Activated CD4-positive, alpha-beta T cell treated with anti-CD3 and anti-CD28 coated beads, Interleukin-2, amount 50 U/mL, for 1 hour (primary cell): ENCODE results near the gene ME1.
"Not testable (repeated sequence)": the region's sequence is repeated elsewhere in the genome, so short reads cannot be mapped to it uniquely, and the experiment has no call there.

Experiments
- DNase-seq: peaks from one replicate; pipeline ENCODE4 v3.0.0-alpha.2; 2020

The ME1 gene

DNA sequence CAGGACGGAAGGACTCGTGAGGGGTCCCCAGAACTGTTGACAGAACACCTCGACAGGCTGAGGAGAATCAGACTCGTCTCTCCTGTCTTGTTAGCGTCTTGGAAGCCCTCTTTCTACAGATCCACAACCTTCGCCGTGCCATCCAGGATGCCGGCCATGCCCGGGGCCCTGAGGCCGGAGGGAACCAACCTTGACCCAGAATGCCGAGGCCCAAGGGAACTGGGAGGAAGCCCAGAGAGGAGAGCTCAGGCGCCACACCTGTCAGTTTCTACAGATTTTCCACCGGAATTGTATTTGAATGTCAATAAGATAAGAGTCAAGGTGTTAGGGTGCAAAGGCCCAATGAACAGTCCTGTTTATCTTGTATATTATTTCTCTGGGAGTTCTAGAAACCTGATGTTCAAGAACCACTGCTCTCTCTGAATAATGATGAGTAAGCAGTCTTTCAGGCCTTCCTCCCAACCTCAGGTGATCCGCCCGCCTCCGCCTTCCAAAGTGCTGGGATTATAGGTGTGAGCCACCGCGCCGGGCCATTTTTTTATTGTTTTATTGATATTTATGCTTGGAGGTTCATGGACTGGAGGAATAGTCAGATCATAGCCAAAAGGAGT, 799 bp upstream of the ME1 start:
- DNase-seq, result no peak

DNA sequence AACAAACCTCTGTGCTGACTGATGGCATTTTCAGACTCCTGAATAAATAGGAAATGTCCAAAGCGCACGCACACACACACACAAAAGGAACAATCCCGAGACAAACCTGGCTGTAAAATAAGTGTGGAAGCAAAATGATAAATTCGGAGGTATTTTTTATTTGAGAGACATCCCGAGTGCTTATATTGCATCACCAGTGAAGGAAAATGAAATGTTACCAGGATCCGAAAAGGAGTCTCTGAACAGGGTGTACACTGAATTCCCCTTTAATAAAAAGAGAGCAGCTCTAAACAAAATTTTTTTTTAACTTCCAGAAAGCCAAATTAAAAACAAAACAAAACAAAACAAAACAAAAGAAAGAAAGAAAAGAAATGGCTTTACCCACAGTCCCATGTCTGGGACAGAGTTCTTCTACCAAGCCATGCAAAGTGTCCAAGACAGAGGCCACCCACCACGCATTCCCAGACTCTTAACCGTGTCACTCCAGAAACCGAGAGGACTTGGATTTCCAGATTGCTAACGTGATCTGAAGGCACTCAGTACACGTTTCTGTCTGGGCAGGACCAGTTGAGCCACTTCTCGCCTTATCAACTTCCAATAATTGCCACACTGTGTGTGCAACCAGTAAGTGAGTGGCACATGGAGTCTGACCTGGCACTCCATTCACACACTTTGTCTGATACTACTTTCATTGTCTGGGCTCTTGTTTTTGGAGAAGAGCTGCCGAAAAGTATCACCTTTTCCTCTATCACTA, 817 bp downstream of the ME1 start:
- DNase-seq, result no peak

- no peak for DNase-seq
These were observed 1.6 kb downstream of the ME1 start for GRCh38 chr6:83429269-83429668.

GRCh38 chr6:83424392-83425018, 6.3 kb downstream of the ME1 start:
- DNase-seq, result no peak

GRCh38 chr6:83417880-83418663, 12.8 kb downstream of the ME1 start:
- no peak for DNase-seq

- no peak for DNase-seq
These were observed 17.8 kb downstream of the ME1 start for GRCh38 chr6:83413068-83413467.

- DNase-seq, result no peak
These were observed 19.1 kb downstream of the ME1 start for GRCh38 chr6:83411731-83412130.

DNA sequence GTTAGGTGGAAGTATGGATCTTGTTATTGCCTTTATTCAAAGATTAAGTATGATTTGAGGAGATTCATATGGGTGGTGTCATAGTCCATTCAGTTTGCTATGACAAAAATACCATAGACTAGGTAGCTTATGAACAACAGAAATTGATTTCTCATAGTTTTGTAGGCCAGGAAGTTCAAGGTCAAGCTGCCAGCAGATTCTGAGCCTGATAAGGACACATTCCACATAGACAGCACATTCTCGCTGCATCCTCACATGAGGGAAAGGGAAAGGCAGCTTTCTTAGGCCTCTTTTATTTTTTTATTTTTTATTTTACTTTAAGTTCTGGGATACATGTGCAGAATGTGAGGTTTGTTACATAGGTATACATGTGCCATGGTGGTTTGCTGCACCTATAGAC, 27.7 kb downstream of the ME1 start:
- DNase-seq, result no peak

DNA sequence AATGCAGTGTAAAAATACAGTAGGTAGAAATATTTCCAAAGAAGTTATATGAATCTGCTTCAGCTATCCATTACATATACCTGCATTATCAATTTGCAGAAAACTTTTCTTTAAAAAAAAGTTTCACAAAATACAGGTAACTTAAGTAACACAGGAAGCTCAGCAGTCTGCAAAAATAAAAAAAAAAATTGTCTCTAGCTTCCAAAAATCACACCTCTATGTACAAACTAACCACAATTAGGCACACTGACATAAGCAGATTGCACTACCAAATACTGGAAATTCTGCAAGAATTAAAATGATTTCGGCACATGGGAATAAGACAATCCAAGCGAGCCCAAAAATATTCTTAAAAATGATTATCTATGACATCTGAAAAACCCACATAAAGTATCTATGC, 41.2 kb downstream of the ME1 start:
- no peak for DNase-seq

GRCh38 chr6:83385473-83385872, 45.4 kb downstream of the ME1 start:
- DNase-seq, result no peak

GRCh38 chr6:83384751-83385150, 46.1 kb downstream of the ME1 start:
- no peak for DNase-seq

DNA sequence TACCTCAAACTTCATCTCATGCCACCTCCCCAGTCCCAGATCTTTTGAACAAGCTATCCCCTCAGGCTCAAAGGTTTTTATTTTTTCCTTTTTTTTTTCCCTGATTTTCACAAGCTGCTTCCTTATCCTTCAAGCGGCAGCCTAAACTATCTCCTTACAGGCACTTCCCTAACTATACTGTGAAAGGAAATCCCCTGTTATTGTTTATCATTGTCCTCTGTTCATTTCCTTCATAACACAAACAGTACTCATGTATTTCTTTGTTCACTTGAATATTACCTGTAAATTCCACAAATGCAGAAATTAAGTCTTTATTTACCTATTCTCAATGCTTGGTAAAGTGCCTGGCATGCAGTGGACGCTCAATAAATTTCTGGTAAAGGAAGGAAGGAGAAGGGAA, 48.9 kb downstream of the ME1 start:
- DNase-seq, result no peak

- no peak for DNase-seq
These were observed 52.0 kb downstream of the ME1 start for GRCh38 chr6:83378621-83379388.

DNA sequence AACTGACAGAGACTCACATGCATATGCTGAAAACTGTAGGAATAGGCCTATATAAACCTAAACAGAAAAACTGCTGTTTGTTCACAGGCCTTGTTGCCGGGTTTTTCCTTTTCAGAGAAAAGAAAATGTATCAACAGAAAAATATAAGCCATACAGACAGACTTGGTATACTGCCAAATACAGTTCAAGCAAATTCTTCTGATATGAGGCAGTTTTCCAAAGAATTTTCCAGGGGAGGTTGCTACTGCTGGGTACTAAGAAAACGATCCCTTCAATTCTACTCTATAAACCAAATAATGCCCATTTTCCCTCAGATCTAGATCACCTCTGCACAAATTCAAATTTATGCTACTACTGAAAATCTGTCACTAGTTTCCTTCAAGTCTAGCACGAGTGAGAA, 59.4 kb downstream of the ME1 start:
- no peak for DNase-seq

DNA sequence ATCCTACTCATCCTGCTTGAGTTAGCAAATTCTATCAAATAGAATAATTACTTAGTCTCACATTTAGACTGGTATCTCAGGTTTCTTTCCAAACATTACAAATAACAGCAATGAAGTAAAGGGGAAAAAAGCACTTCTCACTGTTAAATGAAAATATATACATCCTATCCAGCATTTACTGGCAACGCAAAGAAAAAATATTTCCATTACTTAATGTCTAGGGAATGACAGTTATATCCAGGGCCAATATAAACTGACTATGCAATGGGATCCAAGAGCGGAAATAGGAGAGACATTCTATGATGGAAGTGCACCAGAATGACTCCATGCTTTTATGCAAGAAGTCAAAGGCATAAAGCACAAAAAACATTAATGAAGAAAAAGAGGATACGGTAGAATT, 60.3 kb downstream of the ME1 start:
- DNase-seq, result no peak

GRCh38 chr6:83369692-83370091, 61.2 kb downstream of the ME1 start:
- DNase-seq, result no peak

DNA sequence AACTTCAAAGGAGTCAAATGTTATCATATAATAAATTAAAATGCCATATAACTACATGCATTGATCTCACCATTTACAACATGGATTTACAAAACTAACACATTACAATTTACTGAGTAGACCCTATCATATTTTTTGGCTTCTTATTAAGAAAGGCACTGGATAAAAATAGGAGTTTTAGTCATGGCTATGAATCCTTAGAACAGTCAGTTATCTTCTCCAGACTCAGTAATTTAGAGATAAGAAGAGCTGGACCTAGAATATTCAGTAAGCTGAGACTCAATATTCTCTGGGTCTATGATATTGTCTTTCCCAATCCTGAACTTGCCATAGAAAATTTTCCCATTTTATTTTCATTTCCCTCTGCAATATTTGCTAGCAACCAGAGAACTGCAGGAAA, 62.3 kb downstream of the ME1 start:
- DNase-seq, result no peak

DNA sequence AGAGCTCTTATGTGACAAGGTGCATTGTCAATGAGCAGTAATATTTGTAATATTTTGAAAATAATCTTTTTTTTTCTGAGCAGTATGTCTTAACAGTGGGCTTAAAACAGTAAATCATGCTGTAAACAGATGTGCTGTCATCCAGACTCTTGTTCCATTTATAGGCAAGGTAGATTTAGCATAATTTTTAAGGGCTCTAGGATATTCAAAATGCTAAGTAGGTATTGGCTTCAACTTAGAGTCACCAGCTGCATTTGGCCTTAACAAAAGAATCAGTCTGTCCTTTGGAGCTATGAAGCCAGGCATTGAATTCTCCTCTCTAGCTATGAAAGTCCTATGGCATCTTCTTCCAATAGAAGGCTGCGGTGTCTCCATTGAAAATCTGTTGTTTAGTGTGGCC, 63.7 kb downstream of the ME1 start:
- no peak for DNase-seq

GRCh38 chr6:83365931-83366330, 64.9 kb downstream of the ME1 start:
- DNase-seq, result no peak

- not testable (repeated sequence) for DNase-seq
These were observed 68.5 kb downstream of the ME1 start for GRCh38 chr6:83362349-83362748.

DNA sequence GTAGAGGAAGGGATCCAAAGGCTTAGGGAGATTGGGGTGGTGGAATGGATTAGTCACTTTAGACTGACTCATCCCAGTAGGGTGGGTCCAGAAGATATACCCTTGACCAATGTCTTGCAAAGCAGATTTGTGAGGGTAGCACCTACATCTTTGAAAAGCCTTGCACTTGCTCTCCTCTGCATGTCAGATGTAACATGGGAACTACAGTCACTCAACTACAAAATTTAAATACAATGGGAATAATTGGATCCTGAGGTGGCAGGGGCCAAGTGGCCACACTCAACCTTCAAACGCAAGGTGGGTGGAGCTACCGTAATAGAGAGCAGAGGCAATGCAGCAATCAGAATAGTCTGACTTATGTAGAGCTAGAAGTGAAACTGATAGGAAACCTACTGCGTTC, 71.2 kb downstream of the ME1 start:
- no peak for DNase-seq

- DNase-seq, result no peak
These were observed 76.1 kb downstream of the ME1 start for GRCh38 chr6:83354747-83355146.
